Ascending aorta (tissue), 2 donors: ENCODE data around the gene ICOS. TPM values are rescaled to one million over a fixed set of nuclear protein-coding genes. Genes with fewer than 3 reads are reported as not detected.
"Not testable (repeated sequence)": the region's sequence is repeated elsewhere in the genome, so short reads cannot be mapped to it uniquely, and the experiment has no call there.

ENCODE experiments used
- DNase-seq, 2 donors: peaks; one replicate each; pipeline ENCODE4 v3.0.0-alpha.2; 2019; ENCODE audit warnings: low spot score in 2 of 2
- H3K27ac ChIP-seq, 2 donors: fragments of 200-600 bp; sonication (generic); one replicate each; pipeline ENCODE4 v1.5.1; 2016 to 2017; ENCODE audit warnings: mild to moderate bottlenecking in 1 of 2
- H3K27me3 ChIP-seq: fragments of 200-600 bp; sonication (generic); one replicate; pipeline ENCODE4 v1.5.1; 2017
- H3K36me3 ChIP-seq, 2 donors: fragments of 200-600 bp; sonication (generic); one replicate each; pipeline ENCODE4 v1.5.1; 2016
- H3K4me1 ChIP-seq, 2 donors: fragments of 200-600 bp; sonication (generic); one replicate each; pipeline ENCODE4 v1.5.1; 2016 to 2017; ENCODE audit warnings: mild to moderate bottlenecking in 1 of 2
- H3K4me3 ChIP-seq, 2 donors: fragments of 200-600 bp; sonication (generic); one replicate each; pipeline ENCODE4 v1.5.1; 2016 to 2017; ENCODE audit warnings: mild to moderate bottlenecking in 1 of 2
- H3K9me3 ChIP-seq, 2 donors: fragments of 200-600 bp; sonication (generic); one replicate each; pipeline ENCODE4 v1.5.1; 2016
- intact Hi-C: fragments of 100-400 bp; cut with DNase I; formaldehyde crosslinking; loops from one replicate; pipeline ENCODE4 v1.15.1; 2023
- total RNA-seq: library from RNA; depleted of rRNA; stranded (reverse); fragments of >200 nt; gene quantifications from one replicate; pipeline ENCODE4 v1.1.0, GENCODE V29; 2016
- TF ChIP-seq, protein P1 (sequence below), 3 experiments: fragments of 200-600 bp in 2 of 3; fragments of 450-650 bp in 1 of 3; sonication (generic) in 2 of 3; IDR thresholded peaks; one replicate each; pipeline ENCODE4 v1.5.1; 2016 to 2019; ENCODE audit warnings: antibody characterized with exemption in 3 of 3, mild to moderate bottlenecking in 1 of 3, moderate library complexity in 1 of 3

Gene ICOS
- total RNA-seq, 1 donor from 2014 or later = not detected

- no peaks in the 10 kb centered on the region for H3K36me3 ChIP-seq
- H3K27me3 ChIP-seq = no peaks in the 10 kb centered on the region
- no peak overlapping the region for H3K27ac ChIP-seq
- DNase-seq = no peak
- TF ChIP-seq, protein P1, sequence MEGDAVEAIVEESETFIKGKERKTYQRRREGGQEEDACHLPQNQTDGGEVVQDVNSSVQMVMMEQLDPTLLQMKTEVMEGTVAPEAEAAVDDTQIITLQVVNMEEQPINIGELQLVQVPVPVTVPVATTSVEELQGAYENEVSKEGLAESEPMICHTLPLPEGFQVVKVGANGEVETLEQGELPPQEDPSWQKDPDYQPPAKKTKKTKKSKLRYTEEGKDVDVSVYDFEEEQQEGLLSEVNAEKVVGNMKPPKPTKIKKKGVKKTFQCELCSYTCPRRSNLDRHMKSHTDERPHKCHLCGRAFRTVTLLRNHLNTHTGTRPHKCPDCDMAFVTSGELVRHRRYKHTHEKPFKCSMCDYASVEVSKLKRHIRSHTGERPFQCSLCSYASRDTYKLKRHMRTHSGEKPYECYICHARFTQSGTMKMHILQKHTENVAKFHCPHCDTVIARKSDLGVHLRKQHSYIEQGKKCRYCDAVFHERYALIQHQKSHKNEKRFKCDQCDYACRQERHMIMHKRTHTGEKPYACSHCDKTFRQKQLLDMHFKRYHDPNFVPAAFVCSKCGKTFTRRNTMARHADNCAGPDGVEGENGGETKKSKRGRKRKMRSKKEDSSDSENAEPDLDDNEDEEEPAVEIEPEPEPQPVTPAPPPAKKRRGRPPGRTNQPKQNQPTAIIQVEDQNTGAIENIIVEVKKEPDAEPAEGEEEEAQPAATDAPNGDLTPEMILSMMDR (IDR thresholded peaks at IDR 0.05) = no peak
- no peak overlapping the region for H3K4me3 ChIP-seq
- H3K4me1 ChIP-seq = no peaks in the 10 kb centered on the region
- no peaks in the 10 kb centered on the region for H3K9me3 ChIP-seq
- intact Hi-C loops = loop anchor here (5.0 kb wide), 1 partner anchor 231 kb away; no protein-coding TSS in a partner anchor
Measured at GRCh38 chr2:203916756-203917155, 19.8 kb upstream of the ICOS start.

DNA sequence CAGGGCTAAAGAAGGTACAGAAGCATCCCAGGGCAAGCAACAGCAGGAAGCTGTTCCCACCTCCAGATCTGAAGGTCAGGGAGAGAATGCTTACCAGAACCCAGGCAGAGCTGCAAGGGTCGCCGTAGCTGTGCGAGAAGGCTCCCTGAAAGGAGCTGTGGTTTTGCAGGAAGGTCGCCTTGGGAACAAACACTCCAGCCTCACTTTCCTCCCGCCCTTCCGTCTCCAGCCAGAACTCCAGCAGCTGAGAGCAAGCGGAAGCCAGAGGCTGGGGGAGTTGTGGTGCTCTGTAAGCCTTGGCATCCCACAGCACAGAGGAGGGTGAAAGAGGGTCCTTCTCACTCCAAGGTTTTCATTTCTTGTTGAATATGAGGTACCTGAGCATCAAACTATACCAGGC, 18.3 kb upstream of the ICOS start:
- Histone ChIP-seq H3K36me3 (no peaks in the 10 kb centered on the region), H3K4me1 (no peaks in the 10 kb centered on the region), H3K4me3 (no peak overlapping the region), H3K9me3 (no peaks in the 10 kb centered on the region), H3K27ac (peak overlapping the region; percentile 37 to 39), H3K27me3 (no peaks in the 10 kb centered on the region)
- TF ChIP-seq, protein P1 (IDR thresholded peaks at IDR 0.05) = no peak
- intact Hi-C loops = loop anchor here (5.0 kb wide), 1 partner anchor 229 kb away; no protein-coding TSS in a partner anchor
- no peak for DNase-seq

GRCh38 chr2:203918839-203919238, 17.7 kb upstream of the ICOS start:
- H3K36me3 ChIP-seq = no peaks in the 10 kb centered on the region
- H3K27me3 ChIP-seq = no peaks in the 10 kb centered on the region
- no peaks in the 10 kb centered on the region for H3K4me1 ChIP-seq
- DNase-seq = no peak
- no peaks in the 10 kb centered on the region for H3K9me3 ChIP-seq
- intact Hi-C loops = loop anchor here (5.0 kb wide), 1 partner anchor 228 kb away; no protein-coding TSS in a partner anchor
- TF ChIP-seq, protein P1 (IDR thresholded peaks at IDR 0.05) = peak in 1 of 3 experiments; percentile 26
- H3K27ac ChIP-seq = peak overlapping the region; percentile 37 to 39
- no peak overlapping the region for H3K4me3 ChIP-seq

DNA sequence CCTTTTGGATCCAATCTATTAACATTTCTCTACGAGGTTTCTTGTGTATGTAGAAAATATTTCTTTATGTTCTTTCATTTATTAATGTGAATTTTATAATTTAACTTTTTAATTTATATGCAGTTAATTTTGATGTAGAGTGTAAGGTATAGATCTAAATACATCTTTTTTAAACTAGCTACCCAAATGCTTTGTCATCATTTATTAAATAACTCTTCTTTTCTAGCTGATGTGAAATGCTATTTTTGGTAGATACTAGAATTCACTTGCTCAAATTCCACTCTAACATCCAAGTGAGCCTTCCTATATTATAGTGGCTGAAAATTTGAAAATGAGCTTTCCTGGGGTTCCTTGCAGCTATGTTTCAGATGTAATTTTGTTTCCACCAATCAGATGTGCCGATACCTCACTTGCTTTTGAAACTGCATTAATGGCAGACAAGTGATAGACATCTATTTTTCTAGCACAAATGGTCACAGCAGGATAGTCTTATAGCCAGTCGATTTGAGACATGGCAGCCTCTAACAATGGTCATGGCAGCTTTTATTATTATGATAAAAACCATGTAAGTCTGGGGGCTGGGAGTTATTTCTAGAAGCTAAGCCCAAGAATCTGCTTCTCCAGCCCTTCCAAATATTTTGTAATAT, 10.9 kb upstream of the ICOS start:
- intact Hi-C loops = loop anchor here (5.0 to 10.0 kb wide), 2 partner anchors 97 to 329 kb away; no protein-coding TSS in a partner anchor
- Histone ChIP-seq H3K36me3 (no peaks in the 10 kb centered on the region), H3K4me3 (no peak overlapping the region), H3K9me3 (no peaks in the 10 kb centered on the region), H3K4me1 (peaks cover 0 to 4% of the 10 kb centered on the region in 2 donors), H3K27ac (no peak overlapping the region), H3K27me3 (no peaks in the 10 kb centered on the region)
- no peak for DNase-seq
- TF ChIP-seq, protein P1 (IDR thresholded peaks at IDR 0.05) = no peak

DNA sequence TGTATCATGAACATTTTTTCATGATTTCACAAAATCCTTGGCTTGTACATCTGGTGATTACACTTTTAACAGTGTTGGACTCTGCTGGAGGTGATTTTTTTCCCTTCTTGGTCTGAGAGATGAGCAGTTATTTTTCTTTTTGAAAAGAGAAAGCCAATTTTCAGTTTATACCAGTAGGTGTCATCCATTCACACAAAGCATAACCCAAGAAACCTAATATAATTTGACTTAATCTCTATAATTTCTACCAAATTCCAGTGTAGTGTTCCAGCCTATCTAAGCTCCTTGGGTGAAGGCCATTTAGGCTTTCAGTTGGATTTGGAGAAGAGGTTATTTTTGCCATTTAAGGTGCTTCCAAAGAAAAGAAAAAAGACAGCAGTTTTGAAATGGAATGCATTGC, 7.7 kb upstream of the ICOS start:
- H3K27ac ChIP-seq = no peak overlapping the region
- no peaks in the 10 kb centered on the region for H3K9me3 ChIP-seq
- H3K4me1 ChIP-seq = peaks cover 0 to 9% of the 10 kb centered on the region in 2 donors
- H3K36me3 ChIP-seq = no peaks in the 10 kb centered on the region
- intact Hi-C loops = loop anchor here (5.0 to 10.0 kb wide), 2 partner anchors 93 to 326 kb away; no protein-coding TSS in a partner anchor
- H3K4me3 ChIP-seq = no peak overlapping the region
- H3K27me3 ChIP-seq = no peaks in the 10 kb centered on the region
- no peak for DNase-seq
- TF ChIP-seq, protein P1 (IDR thresholded peaks at IDR 0.05) = peak in 2 of 3 experiments; percentile 22 to 48

GRCh38 chr2:203931262-203931661, 5.3 kb upstream of the ICOS start:
- intact Hi-C loops, H3K4me1 ChIP-seq, H3K4me3 ChIP-seq, H3K27me3 ChIP-seq, H3K9me3 ChIP-seq, DNase-seq, H3K27ac ChIP-seq, H3K36me3 ChIP-seq: not testable (repeated sequence)
